MG63 (cell line): Measurements from ENCODE around the gene HIP1R. TPM values are rescaled to one million over a fixed set of nuclear protein-coding genes. Genes with fewer than 3 reads are reported as not detected.

ENCODE experiments used
- DNase-seq: peaks from one replicate; pipeline ENCODE4 v3.0.0-alpha.2; 2020
- H3K27me3 ChIP-seq: fragments of 250-450 bp; sonication (Bioruptor Pico); 2 replicates; pipeline ENCODE4 v1.5.1; 2020; ENCODE audit warnings: mild to moderate bottlenecking, moderate library complexity
- H3K36me3 ChIP-seq: fragments of 250-450 bp; sonication (Bioruptor Pico); 2 replicates; pipeline ENCODE4 v1.5.1; 2020; ENCODE audit warnings: mild to moderate bottlenecking, moderate library complexity
- H3K4me3 ChIP-seq: fragments of 250-450 bp; sonication (Bioruptor Pico); 2 replicates; pipeline ENCODE4 v1.5.1; 2020; ENCODE audit warnings: mild to moderate bottlenecking, moderate library complexity
- H3K9me3 ChIP-seq: fragments of 250-450 bp; sonication (Bioruptor Pico); 2 replicates; pipeline ENCODE4 v1.5.1; 2020; ENCODE audit warnings: mild to moderate bottlenecking, moderate library complexity
- total RNA-seq: library from RNA; depleted of rRNA; stranded (reverse); fragments of >200 nt; shearing (Covaris generic); gene quantifications from 2 replicates; pipeline ENCODE4 v1.2.3, GENCODE V29; 2014; ENCODE audit warnings: low replicate concordance

The HIP1R gene
- total RNA-seq, 1 experiment from 2014 or later: 14.8 TPM

- DNase-seq: no peak
- Histone ChIP-seq H3K9me3 (no peaks in the 10 kb centered on the region), H3K4me3 (no peak overlapping the region), H3K36me3 (no peaks in the 10 kb centered on the region), H3K27me3 (no peaks in the 10 kb centered on the region)
These were observed 14.4 kb upstream of the HIP1R start for GRCh38 chr12:122820838-122821271.

DNA sequence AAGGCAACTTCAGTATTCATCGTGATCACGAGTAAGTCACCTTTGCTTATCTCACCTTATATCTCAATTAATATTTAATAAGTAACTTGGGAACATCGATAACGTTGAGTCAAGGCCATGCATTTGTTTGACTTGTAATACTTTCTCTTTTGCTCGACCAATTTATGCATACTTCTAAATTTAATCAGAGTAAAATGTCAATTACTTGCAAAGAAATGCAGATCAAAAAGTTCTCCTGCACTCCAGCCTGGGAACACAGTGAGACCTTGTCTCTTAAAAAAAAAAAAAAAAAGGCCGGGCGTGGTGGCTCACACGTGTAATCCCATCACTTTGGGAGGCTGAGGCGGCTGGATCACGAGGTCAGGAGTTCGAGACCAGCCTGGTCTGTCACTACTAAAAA lies 11.8 kb upstream of the HIP1R start:
- Histone ChIP-seq H3K4me3 (no peak overlapping the region), H3K27me3 (no peaks in the 10 kb centered on the region), H3K9me3 (no peaks in the 10 kb centered on the region), H3K36me3 (no peaks in the 10 kb centered on the region)
- DNase-seq: no peak

DNA sequence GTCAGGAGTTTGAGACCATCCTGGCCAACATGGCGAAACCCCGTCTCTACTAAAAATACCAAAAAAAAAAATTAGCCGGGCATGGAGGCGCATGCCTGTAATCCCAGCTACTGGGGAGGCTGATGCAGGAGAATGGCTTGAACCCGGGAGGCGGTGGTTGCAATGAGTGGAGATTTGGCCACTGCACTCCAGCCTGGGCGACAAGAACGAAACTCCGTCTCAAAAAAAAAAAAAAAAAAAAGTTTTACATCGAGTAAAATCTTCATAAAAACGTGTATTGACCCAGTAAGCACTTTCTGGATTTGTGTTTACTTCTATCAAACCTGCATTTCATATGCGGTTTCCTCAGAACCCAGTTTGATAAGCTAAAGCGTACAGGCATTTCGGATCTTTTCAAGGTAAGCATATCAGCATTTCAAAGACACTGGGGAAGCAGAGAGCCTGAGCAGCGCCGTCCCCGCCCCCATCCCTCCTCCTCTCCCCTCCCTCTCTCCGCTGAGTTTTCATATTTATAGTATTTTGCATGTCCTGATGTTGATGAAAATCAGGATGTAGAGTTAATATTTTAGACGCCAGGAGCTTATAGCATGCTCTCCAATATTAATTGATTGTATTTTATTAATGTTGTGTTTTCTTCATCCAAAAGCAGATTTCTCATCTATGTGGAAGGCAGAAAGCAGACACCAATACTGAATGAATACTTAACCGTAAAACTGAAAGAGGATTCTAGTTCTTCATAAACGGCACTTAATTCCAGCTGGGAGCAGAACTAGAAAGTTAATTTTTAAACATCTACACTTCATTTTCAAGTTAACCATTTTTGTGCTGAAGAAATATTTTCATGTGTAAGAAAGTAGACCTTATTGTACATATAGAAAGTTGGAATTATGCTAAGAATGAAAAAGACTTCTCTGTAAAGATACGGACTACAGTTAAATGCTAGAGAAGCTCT lies 9.2 kb upstream of the HIP1R start:
- Histone ChIP-seq H3K4me3 (peak overlapping the region; percentile 27), H3K27me3 (no peaks in the 10 kb centered on the region), H3K9me3 (no peaks in the 10 kb centered on the region), H3K36me3 (no peaks in the 10 kb centered on the region)
- no peak for DNase-seq

GRCh38 chr12:122827258-122827657 lies 8.0 kb upstream of the HIP1R start:
- no peak for DNase-seq
- Histone ChIP-seq H3K4me3 (no peak overlapping the region), H3K36me3 (no peaks in the 10 kb centered on the region), H3K27me3 (no peaks in the 10 kb centered on the region), H3K9me3 (no peaks in the 10 kb centered on the region)

- Histone ChIP-seq H3K9me3 (no peaks in the 10 kb centered on the region), H3K27me3 (no peaks in the 10 kb centered on the region), H3K4me3 (no peak overlapping the region), H3K36me3 (no peaks in the 10 kb centered on the region)
- DNase-seq: peak; percentile 71
These were observed 4.6 kb upstream of the HIP1R start for GRCh38 chr12:122830517-122831214.

DNA sequence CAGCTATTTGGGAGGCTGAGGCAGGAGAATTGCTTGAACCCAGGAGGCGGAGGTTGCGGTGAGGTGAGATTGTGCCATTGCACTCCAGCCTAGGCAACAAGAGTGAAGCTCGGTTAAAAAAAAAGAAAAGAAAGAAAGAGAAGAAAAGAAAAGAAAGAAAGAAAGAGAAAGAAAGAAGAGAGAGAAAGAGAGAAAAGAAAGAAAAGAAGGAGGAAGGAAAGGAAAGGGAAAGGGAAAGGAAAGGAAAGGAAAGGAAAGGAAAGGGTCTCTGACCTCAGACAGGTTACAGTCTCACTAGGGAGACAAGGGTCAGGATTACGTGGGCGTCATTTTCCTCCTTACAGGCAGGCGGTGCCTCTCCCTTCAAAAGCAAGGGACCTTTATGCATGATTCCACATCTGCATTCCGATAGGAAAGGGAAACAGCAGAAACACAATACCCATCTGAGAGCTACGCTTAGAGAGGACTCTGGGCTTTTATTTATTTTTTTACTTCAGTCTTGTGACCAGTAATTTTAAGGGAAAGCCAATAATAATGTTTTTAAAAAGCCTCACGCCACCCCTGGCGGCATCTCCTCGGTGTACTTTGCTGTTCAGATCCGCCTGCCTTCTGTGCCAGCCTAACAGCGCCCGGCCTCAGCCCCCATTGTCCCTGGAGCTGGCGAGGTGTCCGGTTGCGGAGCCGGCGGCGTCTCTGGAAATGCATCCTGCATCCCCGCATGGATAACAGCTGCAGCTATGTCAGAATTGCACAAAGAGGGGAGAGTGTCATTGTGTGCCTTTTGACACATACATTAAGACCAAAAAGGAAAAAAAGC lies 945 bp upstream of the HIP1R start:
- H3K4me3 ChIP-seq: peak overlapping the region; percentile 35
- DNase-seq: peak; percentile 42
- H3K36me3 ChIP-seq: no peaks in the 10 kb centered on the region
- H3K27me3 ChIP-seq: no peaks in the 10 kb centered on the region
- no peaks in the 10 kb centered on the region for H3K9me3 ChIP-seq

GRCh38 chr12:122835750-122836026 lies 431 bp downstream of the HIP1R start:
- Histone ChIP-seq H3K4me3 (peak overlapping the region; percentile 57), H3K27me3 (no peaks in the 10 kb centered on the region), H3K36me3 (no peaks in the 10 kb centered on the region), H3K9me3 (no peaks in the 10 kb centered on the region)
- DNase-seq: no peak

GRCh38 chr12:122836027-122836921 lies 1.0 kb downstream of the HIP1R start:
- Histone ChIP-seq H3K27me3 (no peaks in the 10 kb centered on the region), H3K9me3 (no peaks in the 10 kb centered on the region), H3K4me3 (peak overlapping the region; percentile 57), H3K36me3 (no peaks in the 10 kb centered on the region)
- peak; percentile 43 for DNase-seq

- no peak for DNase-seq
- no peaks in the 10 kb centered on the region for H3K36me3 ChIP-seq
- no peaks in the 10 kb centered on the region for H3K9me3 ChIP-seq
- no peak overlapping the region for H3K4me3 ChIP-seq
- H3K27me3 ChIP-seq: no peaks in the 10 kb centered on the region
These were observed 2.3 kb downstream of the HIP1R start for GRCh38 chr12:122837306-122838265.

DNA sequence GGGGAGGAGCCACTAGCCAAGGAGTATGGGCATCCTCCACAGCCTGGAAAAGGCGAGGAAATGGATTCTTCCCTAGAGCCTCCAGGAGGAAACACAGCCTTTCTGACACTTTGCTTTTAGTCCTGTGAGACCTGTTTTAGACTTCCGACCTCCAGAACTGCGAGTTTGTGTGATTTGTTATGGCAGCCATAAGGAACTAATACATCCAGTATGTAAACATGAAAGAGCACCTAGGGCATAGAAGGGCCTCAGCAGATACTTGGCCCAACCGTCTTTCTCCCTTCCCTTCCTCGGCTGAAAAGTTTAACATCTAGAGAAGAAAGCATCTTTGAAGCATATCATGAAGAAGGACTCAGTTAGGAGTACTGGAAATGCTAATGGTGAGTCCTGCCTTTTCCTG lies 3.6 kb downstream of the HIP1R start:
- no peaks in the 10 kb centered on the region for H3K27me3 ChIP-seq
- no peak overlapping the region for H3K4me3 ChIP-seq
- no peak for DNase-seq
- no peaks in the 10 kb centered on the region for H3K9me3 ChIP-seq
- no peaks in the 10 kb centered on the region for H3K36me3 ChIP-seq

GRCh38 chr12:122839907-122840554 lies 4.8 kb downstream of the HIP1R start:
- Histone ChIP-seq H3K36me3 (no peaks in the 10 kb centered on the region), H3K9me3 (no peaks in the 10 kb centered on the region), H3K4me3 (no peak overlapping the region), H3K27me3 (no peaks in the 10 kb centered on the region)
- peak; percentile 28 for DNase-seq

DNA sequence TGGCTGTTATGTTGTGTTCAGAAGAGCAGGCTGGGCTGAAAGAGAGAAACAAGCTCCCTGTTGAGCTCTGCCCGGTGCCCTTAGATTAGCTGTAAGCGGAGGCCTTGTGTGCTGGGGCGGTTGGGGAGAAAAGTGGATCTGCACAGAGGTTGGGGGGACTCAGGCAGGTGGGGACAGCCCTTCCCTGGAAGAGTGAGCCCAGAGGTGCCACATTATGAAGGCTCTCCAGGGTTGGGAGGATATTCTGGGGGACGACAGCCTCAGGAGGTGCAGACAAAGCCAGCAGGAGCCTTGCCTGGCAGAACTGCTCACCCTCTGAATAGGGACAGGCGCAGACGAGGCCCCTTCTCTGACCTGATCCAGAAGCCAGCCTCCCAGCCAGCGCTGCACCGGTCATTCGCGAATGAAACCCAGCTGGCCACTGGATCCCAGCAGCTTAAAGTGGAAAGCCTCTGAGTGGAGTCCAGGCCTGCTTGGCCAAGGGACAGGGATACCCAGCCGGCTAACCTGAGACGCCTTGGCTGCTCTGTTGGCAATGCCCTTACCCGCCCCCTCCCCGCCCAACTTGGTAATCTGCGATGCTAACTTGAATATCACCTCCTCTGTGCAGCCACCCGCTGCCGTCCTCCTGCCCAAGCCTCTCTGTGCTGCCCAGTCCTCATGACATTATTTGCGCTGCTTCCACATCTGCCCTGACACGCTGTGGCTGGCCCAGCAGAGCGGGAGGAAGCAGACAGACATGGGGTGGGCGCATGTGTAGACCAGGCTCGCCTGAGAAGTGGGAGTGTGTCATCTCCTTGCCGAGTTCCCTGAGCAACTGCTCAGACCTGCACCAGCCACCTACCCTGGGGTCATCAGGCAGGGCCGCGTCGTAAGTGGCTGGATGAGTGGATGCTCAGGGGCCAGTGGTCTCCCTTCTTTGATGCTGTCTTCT lies 5.6 kb downstream of the HIP1R start:
- DNase-seq: no peak
- Histone ChIP-seq H3K27me3 (no peaks in the 10 kb centered on the region), H3K4me3 (no peak overlapping the region), H3K9me3 (no peaks in the 10 kb centered on the region), H3K36me3 (no peaks in the 10 kb centered on the region)

- no peaks in the 10 kb centered on the region for H3K9me3 ChIP-seq
- no peaks in the 10 kb centered on the region for H3K36me3 ChIP-seq
- no peak overlapping the region for H3K4me3 ChIP-seq
- H3K27me3 ChIP-seq: no peaks in the 10 kb centered on the region
- peak; percentile 62 for DNase-seq
These were observed 6.5 kb downstream of the HIP1R start for GRCh38 chr12:122841544-122842321.
